Hematopoietic multipotent progenitor cell treated with erythropoietin and hydrocortisone succinate and interleukin-3 and kit ligand, for 4 days (in vitro differentiated cells): ENCODE data around the gene ASPN.
"Not testable (repeated sequence)": the region's sequence is repeated elsewhere in the genome, so short reads cannot be mapped to it uniquely, and the experiment has no call there.

Experiments used
- DNase-seq: peaks from one replicate; pipeline ENCODE4 v3.0.0-alpha.2; 2015

Gene ASPN

DNA sequence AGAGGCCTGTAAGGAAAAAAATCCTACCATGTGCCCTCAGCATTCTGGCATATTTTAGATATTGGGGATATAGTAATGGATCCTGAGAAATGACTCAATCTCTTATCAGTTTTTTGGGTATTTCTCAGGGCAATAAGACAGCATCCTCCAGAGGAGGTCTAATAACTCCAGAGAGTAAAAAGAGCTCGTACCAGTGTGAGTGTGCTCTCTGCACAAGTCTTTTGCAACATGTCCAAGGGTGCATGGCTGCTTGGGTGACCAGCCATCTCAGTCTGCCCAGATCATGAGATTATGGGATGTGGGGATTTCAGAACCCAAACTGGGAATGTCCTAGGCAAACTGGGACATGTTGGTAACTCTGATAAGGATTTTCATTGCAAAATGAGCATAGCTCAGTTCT is 15.3 kb downstream of the ASPN start:
- DNase-seq, result no peak

GRCh38 chr9:92463984-92464383 is 18.3 kb downstream of the ASPN start:
- DNase-seq, result no peak

GRCh38 chr9:92463387-92463786 is 18.9 kb downstream of the ASPN start:
- no peak for DNase-seq

DNA sequence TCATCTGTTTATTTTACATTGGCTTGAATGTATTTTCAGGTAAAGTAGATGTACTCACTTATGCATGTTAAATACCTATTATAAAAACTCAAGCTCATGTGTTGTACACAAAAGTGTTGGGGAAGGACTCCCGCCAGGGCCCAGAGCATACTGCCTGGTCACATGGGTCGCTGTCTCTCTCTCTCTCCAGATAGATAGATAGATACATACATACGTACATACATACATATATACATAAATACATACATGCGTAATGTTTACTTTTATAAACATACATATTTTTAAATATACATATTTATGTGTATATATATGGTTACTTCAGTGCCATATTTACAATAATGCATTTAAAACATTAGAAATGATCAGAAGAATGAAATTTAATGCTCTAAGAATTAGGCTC is 24.7 kb downstream of the ASPN start:
- DNase-seq, result no peak

DNA sequence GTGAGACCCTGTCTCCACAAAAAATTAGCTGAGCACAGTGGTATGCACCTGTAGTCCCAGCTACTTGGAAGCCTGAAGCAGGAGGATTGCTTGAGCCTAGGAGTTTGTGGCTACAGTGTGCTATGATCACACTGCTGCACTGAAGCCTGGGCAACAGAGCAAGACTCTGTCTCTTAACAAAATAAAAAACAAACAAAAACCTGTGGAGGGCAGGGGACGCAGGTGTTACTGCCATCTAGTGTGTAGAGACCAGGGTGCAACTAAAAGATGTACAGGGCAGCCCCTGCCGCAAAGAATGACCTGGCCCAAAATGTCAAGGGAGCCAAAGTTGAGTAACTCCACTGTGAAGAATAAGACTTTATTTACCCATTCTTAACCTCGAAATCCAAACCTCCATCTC is 27.1 kb downstream of the ASPN start:
- DNase-seq, result peak; percentile 30

DNA sequence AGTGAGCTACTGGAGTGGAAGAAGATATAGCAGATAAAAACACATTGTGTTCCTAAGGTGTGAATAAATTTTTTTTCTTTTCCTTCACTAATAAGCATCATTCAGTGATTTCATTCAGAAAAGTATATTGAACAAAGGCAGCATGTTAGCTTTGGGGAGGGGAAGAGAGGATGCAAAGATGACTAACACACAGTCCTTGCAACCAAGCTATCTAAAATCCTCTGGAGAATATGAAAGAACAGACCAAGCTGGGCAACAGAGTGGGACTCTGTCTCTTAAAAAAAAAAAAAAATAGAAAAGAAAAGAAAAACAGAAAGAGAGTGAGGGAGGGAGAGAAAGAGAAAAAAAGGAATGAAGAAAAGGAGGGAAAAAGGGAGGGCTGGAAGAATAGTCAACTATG is 35.8 kb downstream of the ASPN start:
- no peak for DNase-seq

GRCh38 chr9:92444841-92445240 is 37.5 kb downstream of the ASPN start:
- DNase-seq, result no peak

DNA sequence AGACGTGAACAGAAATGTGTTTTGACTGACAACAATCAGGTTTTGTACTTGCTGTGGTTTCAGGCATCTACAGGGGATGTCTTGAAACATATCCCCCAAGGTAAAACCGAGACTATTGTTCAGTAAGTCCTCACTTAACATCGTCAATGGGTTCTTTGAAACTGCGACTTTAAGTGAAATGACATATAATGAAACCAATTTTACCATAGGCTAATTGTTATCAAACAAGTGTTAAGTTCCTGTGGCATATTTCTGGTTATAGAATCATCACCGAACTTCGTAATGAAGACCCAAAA is 41.6 kb downstream of the ASPN start:
- no peak for DNase-seq

DNA sequence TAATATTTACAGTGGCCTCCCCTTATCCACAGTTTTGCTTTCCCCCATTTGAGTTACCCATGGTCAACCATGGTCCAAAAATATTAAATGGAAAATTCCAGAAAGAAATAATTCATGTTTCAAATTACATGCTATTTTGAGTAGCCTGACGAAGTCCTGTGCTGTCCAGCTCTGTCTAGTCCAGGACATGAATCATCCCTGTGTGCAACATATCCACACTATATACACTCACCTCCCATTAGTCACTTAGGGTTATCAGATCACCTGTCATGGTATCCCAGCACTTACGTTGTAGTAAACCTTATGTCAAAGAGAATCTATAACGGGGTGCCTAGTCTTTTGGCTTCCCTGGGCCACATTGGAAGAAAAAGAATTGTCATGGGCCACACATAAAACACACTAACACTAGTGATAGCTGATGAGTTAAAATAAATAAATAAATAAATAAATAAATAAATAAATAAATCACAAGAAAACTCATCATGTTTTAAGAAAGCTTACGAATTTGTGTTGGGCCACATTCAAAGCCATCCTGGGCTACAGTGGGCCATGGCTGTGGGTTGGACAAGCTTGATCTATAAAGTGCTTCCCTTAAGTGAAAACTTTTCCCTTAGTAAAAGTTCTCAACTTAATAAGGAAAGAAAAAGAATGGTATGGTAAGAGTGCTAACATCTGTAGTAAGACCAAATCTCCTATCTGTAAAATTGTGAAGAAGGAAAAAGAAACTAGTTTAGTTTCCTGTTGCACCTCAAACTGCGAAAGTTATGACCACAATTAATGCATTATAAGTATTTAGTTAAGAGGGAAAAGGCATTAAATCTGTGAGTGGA is 42.2 kb downstream of the ASPN start:
- no peak for DNase-seq

- DNase-seq, result peak; percentile 53
Measured at GRCh38 chr9:92438900-92439526, 43.3 kb downstream of the ASPN start.

DNA sequence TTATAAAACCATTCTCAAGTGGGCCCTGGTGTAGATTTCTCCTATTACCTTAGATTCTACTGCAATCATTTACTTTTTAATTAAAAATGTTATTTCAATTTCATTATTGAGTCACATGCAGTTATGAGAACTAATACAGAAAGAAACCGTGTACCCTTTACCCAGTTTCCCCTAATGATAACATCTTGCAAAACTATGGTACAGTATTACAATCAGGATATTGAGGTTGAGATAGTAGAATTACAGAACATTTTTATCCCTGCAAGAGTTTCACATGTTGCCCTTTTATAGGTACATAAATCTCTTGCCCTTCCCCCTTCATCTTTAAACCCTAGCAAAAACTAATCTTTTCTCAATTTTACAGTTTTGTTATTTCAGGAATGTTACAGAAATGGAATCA is 47.0 kb downstream of the ASPN start:
- peak; percentile 20 for DNase-seq

- DNase-seq, result no peak
Measured at GRCh38 chr9:92432972-92433548, 49.2 kb downstream of the ASPN start.

DNA sequence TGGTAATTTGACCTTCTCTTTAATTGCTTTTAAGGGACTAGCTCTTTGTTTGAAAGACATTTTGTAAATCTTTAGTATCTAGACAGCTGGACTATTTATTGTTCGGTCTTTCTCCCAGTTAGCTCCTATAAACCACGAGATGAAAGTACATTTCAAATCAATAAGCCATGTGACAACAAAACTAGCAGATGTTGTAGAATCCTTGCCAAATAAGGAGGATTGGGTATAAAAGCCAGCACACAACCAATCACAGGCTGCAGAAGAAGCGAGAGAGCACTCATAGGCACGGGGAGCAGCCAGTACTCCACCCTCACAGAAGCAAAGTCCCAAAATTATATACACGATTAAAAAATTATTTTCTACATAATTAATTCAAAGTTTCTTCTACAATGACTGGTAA is 50.0 kb downstream of the ASPN start:
- DNase-seq, result no peak

DNA sequence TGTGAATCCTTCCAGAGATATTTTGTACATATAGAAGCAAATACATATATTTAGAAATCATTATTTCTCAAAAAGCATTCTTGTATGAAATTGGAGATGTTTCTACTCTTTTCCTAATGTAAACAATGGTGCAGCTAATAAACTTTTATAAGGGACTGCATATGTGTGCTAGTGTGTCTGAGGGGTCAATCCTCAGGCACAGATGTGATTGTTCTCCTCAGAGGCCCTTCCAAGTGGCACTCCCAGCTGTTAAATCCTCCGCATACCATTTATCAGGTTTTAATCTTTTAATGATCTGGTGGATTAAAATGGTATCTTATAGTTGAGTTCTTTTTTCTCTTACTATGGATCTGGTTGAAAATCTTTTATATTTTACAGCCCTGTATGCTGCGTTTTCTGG is 52.5 kb downstream of the ASPN start:
- DNase-seq, result no peak

DNA sequence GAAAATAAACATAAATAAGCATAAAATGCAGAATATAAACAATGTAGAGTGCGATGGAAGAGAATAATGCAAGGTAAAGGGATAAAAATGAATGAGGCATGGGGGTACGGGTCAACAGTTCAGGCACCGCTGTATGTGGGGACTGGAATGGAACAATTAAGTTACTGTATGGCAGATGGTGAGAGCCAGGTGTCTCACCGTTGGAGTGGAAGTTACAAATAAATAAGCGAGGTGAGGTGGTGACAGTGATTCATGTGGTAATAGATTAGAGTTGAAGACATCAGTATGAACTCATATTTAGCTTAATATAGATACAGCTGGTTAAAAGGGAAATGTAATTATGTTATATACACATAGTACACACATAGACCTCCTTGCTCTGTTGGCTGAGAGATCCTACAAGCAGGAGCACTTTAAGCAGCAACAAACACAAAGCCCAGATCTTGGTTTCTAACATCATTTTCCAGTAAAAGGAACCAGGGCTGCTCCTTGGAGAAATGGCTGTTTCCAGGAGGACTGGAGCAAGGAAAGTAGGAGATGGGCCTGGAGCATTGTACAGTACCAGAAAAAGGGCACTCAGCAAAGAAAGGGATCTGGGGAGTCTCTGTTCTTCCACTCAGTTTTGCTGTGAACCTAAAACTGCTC is 55.7 kb downstream of the ASPN start:
- no peak for DNase-seq

DNA sequence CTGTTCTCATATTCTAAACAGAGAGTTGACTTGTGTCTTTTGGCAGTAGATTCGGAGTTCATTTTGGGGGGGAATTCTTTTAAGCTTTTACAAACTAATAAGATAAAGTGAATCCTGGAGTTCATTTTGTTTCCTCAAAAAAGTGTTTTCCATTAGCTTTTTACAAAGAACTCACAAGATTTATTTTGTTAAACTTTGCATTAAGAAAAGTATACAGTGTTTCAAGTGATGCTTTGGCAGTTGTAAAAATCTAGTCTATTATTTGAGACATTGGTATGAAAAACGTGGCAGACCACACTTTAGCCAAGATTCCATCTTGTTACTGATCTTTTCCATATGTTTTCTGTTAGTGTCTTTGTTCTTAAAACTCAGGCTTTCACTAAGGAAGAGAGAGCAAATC is 56.8 kb downstream of the ASPN start:
- no peak for DNase-seq

DNA sequence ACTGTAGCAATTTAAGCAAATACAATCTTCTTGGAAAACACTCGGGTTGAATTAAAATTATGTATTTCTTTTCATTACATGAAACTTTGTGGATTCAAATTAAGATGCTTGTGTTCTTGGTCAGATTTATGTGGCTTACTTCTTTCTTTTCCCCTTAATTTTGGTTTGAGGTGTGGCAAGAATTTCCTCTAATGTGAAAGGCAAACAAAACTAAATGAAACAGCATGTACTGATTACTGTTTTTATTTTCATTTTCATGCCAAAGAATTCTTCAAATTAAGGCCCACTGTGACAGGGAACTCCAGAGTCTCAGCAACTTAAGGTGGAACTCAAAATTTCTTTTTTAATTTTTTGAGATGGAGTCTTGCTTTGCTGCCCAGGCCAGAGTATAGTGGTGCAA is 58.0 kb downstream of the ASPN start, which contains the start of gene OMD:
Gene OMD (minus strand): TSS at position 132 of the 400 bp plus-strand sequence. CDS start 6,913 bp downstream, outside the sequence.
- DNase-seq, result no peak

DNA sequence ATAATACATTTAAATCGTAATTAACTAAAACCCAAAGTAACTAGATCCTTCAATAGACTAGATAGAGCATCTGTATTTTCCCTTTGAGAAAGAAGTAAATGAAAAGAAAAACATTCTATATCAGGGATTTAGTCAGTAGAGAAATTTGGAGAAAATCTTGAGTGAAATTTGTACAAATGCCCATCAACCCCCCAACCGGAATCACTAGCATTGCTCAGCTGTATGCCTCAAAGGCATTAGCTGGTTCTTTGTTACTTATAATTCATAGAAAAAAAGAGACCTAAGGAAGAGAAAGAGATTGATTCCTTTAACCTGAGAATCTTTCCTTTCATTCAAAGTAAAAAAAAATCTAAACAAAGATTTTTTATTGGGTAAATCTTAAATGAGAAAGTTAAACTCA is 58.7 kb downstream of the ASPN start:
- no peak for DNase-seq

DNA sequence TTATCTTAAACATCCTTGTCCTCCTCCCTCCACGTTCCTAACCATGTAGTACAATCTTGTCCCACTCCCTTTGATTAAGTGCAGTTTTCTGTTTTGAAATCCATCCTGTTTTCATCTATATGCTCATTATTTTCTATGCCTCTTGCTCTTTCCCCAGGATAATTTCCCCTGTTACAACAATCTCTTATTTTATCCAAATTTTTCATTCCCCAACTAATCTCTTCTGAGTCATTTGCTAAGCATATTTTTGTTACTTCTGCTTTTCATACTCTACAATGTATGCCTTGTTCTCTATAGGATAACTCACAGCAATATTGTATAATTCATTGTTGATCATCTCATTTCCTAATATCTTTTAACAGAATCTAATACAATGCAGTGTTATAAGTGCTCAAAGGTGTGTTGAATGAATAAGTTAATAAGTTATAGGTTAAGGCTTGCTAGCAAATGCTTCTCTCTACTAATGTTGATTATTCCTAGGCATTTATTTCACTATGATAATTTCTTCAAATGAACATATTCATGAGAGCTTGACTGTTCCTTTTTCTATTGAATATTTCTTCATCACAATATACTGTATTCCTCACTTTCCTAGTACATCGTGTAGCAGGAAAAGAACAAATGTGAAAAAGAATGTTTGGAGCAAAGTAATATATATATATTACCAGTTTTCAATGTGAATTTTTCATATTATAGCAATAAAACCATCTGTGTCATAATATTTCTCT is 59.5 kb downstream of the ASPN start:
- DNase-seq, result peak; percentile 12

DNA sequence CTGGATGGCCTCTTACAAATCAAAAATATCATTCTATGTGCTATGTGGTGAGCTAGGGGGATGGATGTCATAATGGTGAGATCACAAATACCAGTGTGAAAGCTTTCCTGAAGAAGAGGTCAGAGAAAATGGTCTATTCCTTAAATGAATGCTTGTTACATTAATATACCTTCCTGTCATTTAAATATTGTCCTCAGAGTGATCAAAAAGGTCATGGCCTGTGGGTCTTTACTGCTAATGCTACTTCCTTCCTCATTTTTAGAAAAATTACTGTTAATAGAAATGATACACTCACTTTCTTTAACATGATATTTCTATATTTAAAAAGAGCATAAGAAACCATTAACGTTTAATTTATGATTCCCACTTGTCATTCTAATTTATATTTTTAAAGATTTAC is 67.7 kb downstream of the ASPN start:
- peak; percentile 22 for DNase-seq

DNA sequence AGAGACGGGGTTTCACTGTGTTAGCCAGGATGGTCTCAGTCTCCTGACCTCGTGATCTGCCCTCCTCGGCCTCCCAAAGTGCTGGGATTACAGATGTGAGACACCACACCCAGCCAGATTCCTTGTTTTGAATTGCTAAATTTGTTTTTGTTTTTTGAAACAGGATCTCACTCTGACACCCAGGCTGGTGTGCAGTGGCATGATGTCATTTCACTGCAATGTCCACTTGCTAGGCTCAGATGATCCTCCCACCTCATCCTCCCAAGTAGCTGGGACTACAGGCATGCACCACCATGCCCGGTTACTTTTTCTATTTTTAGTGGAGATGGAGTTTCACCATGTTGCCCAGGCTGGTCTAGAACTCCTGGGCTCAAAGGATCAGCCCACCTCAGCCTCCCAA is 71.1 kb downstream of the ASPN start:
- not testable (repeated sequence) for DNase-seq

DNA sequence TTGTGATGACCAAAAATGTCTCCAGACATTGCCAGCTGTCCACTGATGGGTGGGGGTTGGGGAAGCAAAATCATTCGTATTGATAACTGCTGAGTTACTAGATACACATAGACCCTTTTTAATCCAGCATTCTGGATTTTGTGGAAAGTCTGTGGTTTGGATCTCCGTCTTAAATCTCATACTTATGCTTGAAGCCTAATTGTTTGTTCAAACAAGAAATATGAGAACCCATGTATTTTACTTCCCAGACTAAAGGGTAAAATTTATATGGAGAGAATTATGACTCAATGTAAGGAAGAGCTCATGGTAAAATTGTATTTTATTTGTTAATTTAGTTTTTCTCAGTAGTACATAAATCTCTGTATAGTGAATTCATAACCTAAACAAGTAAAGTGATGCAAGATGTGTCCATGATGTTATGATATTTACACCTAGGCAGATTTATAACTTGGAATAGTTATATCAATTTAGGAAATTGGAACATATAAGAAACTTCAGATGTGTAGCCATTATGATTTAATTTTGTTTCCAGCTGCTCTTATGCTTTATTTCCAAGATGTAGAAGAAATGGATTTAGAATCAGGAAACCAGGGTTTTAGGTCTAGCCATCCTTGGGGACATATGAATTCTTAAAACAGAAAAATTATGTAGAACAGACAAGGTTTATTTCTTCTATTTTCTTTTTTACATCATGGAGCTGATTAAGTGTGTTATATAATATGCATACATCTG is 73.4 kb downstream of the ASPN start:
- no peak for DNase-seq

- DNase-seq, result no peak
Measured at GRCh38 chr9:92407818-92408217, 74.5 kb downstream of the ASPN start.
